Measurements from ENCODE around the gene NEO1.

- TF ChIP-seq, protein P1, sequence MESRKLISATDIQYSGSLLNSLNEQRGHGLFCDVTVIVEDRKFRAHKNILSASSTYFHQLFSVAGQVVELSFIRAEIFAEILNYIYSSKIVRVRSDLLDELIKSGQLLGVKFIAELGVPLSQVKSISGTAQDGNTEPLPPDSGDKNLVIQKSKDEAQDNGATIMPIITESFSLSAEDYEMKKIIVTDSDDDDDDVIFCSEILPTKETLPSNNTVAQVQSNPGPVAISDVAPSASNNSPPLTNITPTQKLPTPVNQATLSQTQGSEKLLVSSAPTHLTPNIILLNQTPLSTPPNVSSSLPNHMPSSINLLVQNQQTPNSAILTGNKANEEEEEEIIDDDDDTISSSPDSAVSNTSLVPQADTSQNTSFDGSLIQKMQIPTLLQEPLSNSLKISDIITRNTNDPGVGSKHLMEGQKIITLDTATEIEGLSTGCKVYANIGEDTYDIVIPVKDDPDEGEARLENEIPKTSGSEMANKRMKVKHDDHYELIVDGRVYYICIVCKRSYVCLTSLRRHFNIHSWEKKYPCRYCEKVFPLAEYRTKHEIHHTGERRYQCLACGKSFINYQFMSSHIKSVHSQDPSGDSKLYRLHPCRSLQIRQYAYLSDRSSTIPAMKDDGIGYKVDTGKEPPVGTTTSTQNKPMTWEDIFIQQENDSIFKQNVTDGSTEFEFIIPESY (IDR thresholded peaks at IDR 0.05): no peak
- TF ChIP-seq, protein P2, sequence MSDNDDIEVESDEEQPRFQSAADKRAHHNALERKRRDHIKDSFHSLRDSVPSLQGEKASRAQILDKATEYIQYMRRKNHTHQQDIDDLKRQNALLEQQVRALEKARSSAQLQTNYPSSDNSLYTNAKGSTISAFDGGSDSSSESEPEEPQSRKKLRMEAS (IDR thresholded peaks at IDR 0.05): no peak
- TF ChIP-seq CTCF (IDR thresholded peaks at IDR 0.05; ENCODE audit: low read depth, low read length, missing input control): no peak
- TF ChIP-seq TAF1 (conservative IDR thresholded peaks at IDR 0.05): no peak
- no peak for TF ChIP-seq RAD21 (IDR thresholded peaks at IDR 0.05)
- TF ChIP-seq, protein P3, sequence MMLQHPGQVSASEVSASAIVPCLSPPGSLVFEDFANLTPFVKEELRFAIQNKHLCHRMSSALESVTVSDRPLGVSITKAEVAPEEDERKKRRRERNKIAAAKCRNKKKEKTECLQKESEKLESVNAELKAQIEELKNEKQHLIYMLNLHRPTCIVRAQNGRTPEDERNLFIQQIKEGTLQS (IDR thresholded peaks at IDR 0.05): no peak
- no peak for TF ChIP-seq GABPA (IDR thresholded peaks at IDR 0.05 in 1 of 2, conservative IDR thresholded peaks at IDR 0.05 in 1 of 2)
- no peak for TF ChIP-seq SP1 (IDR thresholded peaks at IDR 0.05)
- no peak for TF ChIP-seq EGR1 (IDR thresholded peaks at IDR 0.05; ENCODE audit: low read depth in 2 of 2)
- TF ChIP-seq YY1 (IDR thresholded peaks at IDR 0.05): no peak
These were observed 4.2 kb downstream of the NEO1 start for GRCh38 chr15:73056460-73056859.
